HUDEP-2 (cell line): ENCODE data around the gene RGS3.

ENCODE experiments used
- DNase-seq, 76 experiments: peaks; one replicate each; lab custom pipeline; 2025; ENCODE audit not compliant: unreplicated experiment in 76 of 76; lab: John Stamatoyannopoulos, UW

RGS3 gene

DNA sequence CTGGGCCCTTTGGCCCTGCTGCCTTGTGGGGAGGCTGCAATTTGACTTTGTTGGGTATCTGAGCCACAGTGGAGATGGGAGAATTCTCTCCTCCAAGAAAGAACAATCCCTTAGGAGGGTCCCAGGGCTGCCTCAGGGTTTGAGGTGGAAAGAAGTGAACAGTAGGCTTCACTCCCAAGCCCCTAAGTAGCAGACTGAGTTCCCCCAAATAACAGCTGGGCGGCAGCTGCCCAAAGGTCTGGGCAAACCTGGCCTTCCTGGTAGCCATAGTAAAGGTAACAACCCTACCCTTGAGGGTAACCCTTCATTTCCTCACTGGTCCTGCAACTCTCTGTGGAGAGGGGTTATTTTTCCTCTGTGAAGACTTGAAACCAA, 746 bp downstream of the RGS3 start:
- DNase-seq = no peak

DNA sequence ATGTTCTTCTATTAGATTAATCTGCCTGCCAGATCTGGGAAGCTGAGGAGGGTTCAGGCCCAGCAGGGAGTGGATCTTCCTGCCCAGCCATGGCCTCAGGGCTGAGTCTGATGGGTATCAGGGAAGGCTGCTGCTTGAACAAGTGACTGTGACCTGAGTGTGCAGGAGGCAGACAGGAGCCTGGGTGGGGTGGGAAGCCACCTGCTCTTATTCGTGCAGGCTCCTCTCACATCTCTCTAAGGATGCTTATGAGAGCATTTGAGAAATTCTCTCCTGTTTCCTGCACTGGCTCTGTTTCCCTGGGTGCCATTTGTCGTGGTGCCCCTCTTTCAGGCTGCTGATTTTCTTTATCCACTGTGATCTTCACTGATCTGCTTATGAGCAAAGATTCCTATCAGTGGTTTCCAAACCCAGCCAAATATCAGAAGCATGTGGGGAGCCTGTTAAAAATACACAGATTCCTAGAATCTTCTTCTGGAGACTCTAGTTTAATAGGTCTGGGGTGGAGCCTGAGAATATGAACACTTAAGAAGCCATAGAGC, 2.1 kb downstream of the RGS3 start:
- no peak for DNase-seq

- DNase-seq = no peak
Observed at GRCh38 chr9:113467183-113467582, 3.7 kb downstream of the RGS3 start.

- DNase-seq = no peak
Observed at GRCh38 chr9:113468716-113469448, 5.4 kb downstream of the RGS3 start.

DNA sequence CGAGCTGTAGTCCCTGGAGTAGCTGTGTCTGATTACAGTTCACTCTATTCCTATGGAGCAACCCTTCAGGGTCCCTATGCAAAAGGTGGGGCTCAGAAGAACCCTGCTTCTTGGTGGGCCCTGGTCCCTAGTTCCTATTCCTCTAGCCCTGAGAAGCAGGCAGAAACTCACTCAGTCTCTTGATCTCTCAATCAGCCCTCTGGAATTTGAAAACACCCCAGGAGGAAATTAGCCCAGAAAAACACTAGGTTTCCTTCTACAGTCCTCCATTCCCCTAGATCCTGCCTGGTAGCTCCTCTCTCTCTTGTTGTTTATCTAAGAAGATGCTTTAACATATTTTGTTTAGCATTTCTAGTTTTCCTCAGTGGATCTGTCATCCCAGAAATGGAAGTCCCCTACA, 7.6 kb downstream of the RGS3 start:
- no peak for DNase-seq

- no peak for DNase-seq
Observed at GRCh38 chr9:113471566-113471965, 8.0 kb downstream of the RGS3 start.

GRCh38 chr9:113472199-113472598, 8.7 kb downstream of the RGS3 start:
- DNase-seq = no peak

DNA sequence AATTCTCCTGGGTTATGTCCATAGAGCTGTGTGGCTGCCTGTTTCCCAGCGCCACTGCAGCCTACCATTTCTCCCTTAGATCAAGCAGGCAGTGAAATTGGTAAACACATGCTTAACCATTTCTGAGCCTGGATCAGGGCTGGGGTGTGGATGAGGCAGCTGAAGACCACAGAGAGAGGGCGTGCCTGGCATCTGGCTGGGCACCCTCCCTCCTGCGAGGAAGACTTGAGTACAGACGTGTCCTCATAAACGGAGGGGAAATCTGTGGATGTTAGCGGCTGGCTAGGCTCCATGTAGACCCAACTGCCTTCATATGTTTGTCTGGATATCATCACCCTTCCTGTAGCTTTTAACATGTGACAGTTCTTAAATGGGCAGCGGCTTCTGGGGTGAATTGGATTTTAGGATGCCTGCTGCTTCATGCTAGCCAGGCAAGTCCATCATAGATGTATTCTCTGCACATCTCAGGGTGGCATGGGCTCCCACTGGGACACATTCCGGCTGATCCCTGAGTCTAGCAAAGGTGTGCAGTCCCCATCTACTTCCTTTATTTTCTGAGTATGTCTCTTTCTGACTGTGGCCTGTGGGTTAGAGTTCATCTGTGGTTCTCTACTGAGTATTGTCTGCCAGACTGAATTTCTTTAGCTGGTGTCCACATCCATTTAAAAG, 11.0 kb downstream of the RGS3 start:
- DNase-seq = no peak

- DNase-seq = no peak
Observed at GRCh38 chr9:113475031-113475430, 11.5 kb downstream of the RGS3 start.

DNA sequence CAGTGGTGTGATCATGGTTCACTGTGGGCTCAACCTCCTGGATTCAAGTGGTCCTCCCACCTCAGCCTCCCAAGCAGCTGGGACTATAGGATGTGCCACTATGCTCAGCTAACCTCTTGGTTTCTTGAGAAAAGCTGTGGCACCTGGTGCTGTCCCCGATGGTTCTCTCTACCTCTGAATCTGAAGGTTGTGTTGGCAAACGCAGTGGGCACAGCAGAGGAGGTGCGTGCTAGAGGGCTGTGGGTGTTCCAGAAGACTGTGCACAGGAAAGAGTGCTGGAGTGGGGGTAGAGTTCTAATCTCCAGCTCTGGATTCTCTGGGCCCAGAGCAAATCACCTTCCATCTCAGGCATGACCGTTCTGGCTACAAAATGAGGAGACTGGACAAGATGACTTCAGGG, 12.5 kb downstream of the RGS3 start:
- no peak for DNase-seq

GRCh38 chr9:113476511-113476916, 13.0 kb downstream of the RGS3 start:
- no peak for DNase-seq

DNA sequence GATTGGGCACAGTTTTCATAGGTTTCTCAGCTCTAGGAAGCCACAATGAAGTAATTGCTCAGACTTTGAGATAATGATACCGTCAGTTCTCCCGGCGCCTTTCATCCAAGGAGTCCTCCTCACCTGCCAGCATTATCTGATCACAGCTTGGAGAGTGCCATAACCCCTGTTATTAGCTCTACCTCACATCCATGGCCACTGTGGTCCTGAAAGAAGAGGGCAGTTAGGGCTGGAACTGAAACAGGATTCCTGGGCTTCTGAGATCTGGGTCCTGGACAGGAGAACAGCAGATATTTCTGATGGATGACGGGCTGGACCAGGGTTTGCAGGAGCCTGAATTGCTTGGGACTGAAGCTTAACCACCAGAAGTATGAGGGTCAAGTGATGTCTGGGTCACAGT, 13.5 kb downstream of the RGS3 start:
- no peak for DNase-seq

- DNase-seq = no peak
Observed at GRCh38 chr9:113477661-113478060, 14.1 kb downstream of the RGS3 start.

DNA sequence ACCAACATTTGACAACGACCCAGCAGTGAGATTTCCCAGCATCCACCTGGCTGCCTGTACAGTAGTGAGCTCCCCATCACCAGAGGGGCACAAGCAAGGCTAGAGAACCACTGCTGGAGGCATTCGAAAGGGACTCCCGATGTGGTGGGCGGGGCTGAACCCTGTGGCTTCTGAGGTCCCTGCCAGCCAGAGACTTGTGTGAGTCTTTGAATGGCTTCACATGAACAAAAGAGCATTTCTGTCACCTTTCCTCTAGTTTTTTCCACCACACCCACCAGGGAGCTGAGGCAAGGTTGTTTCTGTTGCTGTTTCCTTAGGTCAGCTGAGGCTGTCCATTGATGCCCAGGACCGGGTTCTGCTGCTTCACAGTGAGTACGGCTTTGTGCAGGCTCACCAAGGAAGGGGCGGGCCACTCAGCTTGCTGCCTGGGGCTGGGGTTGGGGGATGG, 15.7 kb downstream of the RGS3 start:
- DNase-seq = peak in 2 of 76 experiments; percentile 4 to 9

DNA sequence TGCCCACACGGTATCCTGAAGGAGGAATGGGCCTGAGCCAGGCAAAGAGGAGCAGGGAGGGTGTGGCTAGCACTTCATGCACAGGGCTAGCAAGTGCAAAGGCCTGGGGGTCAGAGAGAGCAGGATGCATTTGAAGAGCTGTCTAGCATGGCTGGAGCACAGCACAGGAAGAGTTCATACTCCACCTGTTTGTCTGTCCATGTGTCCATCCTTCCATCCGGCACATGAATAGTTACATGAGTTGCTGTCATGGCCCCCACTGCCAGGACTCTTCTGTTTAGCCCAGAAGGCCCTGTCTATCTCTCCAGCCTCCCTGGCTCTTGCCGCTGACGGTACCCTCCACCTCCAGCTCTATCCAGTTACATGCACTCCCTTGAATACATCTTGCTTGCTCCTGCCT, 17.1 kb downstream of the RGS3 start:
- DNase-seq = no peak

GRCh38 chr9:113481176-113481787, 17.8 kb downstream of the RGS3 start:
- DNase-seq = no peak

DNA sequence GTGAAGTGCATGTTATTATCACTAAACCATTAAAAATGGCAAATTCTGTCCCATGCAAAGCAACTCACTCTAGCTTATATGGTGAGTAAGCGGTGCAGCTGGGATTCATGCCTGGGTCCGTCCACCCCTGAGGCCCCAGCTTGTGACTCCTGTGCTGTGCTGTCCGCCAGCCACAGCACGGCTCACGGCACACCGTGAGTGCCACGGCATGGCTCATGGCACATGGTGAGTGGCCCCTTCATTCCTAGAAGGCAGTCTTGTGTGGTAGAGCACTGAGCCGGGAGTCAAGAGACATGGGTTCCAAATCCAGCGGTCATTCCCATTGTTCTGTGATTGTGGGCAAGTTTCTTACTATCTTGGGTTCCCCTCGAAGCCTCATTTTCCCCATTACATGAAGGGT, 18.8 kb downstream of the RGS3 start:
- DNase-seq = no peak

- no peak for DNase-seq
Observed at GRCh38 chr9:113482991-113483675, 19.6 kb downstream of the RGS3 start.

GRCh38 chr9:113483676-113484257, 20.2 kb downstream of the RGS3 start:
- no peak for DNase-seq

- DNase-seq = peak in 73 of 76 experiments; percentile 9 to 83 (median 65)
Observed at GRCh38 chr9:113484258-113484730, 20.8 kb downstream of the RGS3 start.

- DNase-seq = no peak
Observed at GRCh38 chr9:113485761-113486115, 22.2 kb downstream of the RGS3 start.
